ENCODE results near the gene TRIM2. TPM values are rescaled to one million over a fixed set of nuclear protein-coding genes. Genes with fewer than 3 reads are reported as not detected.

TRIM2 gene
- total RNA-seq, 1 experiment from 2014 or later = 41.4 TPM

DNA sequence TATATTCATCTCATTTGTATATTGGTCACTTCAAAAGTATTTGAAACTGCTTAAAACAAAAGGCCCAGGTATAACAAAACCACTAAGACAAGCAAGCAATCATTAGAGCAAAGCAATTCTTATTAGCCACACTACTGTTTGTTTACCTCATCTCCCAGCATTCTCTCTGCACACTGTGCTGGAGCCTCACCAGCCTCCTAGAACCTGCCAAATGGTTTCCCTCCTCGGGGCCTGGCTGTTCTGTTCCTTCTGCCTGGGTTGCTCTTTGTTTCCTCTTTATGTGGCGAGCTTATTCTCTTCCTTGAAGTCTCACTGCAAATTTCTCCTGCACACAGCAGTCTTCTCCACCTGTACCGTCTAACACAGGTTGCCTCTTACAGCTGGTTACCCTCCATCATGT, 72.7 kb downstream of the TRIM2 start:
- RAD21 ChIA-PET (ENCODE audit: low non-redundant PET in 1 of 2, low total read pairs in 2 of 2, uncharacterized antibody in 2 of 2, unreplicated experiment in 2 of 2) = no interaction called here
- Histone ChIP-seq H3K27ac (ENCODE audit: low read depth, low read length) (no peak overlapping the region), H3K9me3 (ENCODE audit: control insufficient read depth in 1 of 2, insufficient read depth in 1 of 2, low read depth in 1 of 2, low read length in 2 of 2) (no peaks in the 10 kb centered on the region), H2AFZ (ENCODE audit: low read depth, low read length, poor library complexity, severe bottlenecking) (no peak overlapping the region), H3K4me1 (ENCODE audit: control insufficient read depth in 1 of 2, insufficient read depth in 2 of 2, low read length in 2 of 2) (no peaks in the 10 kb centered on the region), H3K4me2 (ENCODE audit: low read length) (no peak overlapping the region), H3K79me2 (ENCODE audit: insufficient read depth, low read length) (no peaks in the 10 kb centered on the region), H4K20me1 (ENCODE audit: insufficient read depth) (no peaks in the 10 kb centered on the region), H3K9ac (ENCODE audit: low read length) (no peak overlapping the region), H3K4me3 (replicated peaks in 1 of 2; ENCODE audit: low read depth in 1 of 2, low read length in 2 of 2) (no peak overlapping the region), H3K36me3 (ENCODE audit: control insufficient read depth in 1 of 2, insufficient read depth in 2 of 2, low read length in 2 of 2) (peaks cover 0 to 7% of the 10 kb centered on the region in 2 experiments; a peak in 1 of 4 replicates), H3K9me2 (ENCODE audit: insufficient read depth) (no peaks in the 10 kb centered on the region), H3K27me3 (ENCODE audit: insufficient read depth, low read length) (no peaks in the 10 kb centered on the region)
- CTCF ChIA-PET = no interaction called here
- no peak for TF ChIP-seq EGR1 (IDR thresholded peaks at IDR 0.05; ENCODE audit: low read depth)
- TF ChIP-seq POLR2A (IDR thresholded peaks at IDR 0.05; ENCODE audit: borderline replicate concordance, extremely low read depth, insufficient read depth, insufficient read length) = no peak
- TF ChIP-seq YY1 (IDR thresholded peaks at IDR 0.05; ENCODE audit: extremely low read depth, insufficient replicate concordance, low read depth, low read length) = no peak
- TF ChIP-seq, protein P1, sequence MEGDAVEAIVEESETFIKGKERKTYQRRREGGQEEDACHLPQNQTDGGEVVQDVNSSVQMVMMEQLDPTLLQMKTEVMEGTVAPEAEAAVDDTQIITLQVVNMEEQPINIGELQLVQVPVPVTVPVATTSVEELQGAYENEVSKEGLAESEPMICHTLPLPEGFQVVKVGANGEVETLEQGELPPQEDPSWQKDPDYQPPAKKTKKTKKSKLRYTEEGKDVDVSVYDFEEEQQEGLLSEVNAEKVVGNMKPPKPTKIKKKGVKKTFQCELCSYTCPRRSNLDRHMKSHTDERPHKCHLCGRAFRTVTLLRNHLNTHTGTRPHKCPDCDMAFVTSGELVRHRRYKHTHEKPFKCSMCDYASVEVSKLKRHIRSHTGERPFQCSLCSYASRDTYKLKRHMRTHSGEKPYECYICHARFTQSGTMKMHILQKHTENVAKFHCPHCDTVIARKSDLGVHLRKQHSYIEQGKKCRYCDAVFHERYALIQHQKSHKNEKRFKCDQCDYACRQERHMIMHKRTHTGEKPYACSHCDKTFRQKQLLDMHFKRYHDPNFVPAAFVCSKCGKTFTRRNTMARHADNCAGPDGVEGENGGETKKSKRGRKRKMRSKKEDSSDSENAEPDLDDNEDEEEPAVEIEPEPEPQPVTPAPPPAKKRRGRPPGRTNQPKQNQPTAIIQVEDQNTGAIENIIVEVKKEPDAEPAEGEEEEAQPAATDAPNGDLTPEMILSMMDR (IDR thresholded peaks at IDR 0.05 in 2 of 3, conservative IDR thresholded peaks at IDR 0.05 in 1 of 3; ENCODE audit: borderline replicate concordance in 1 of 3, insufficient read depth in 1 of 3, low read depth in 2 of 3, low read length in 2 of 3) = no peak
- no peak for TF ChIP-seq FOSL1 (IDR thresholded peaks at IDR 0.05; ENCODE audit: low read depth)
- TF ChIP-seq ATF3 (IDR thresholded peaks at IDR 0.05) = no peak
- no peak for TF ChIP-seq ZNF274 (IDR thresholded peaks at IDR 0.05; ENCODE audit: low read depth, low read length)
- POLR2A ChIA-PET = no interaction called here
- intact Hi-C loops (cut with micrococcal nuclease) = no loop called here
- ATAC-seq (no peak), DNase-seq (ENCODE audit: low read depth, low spot score) (no peak)
- no TSS peak for BruUV-seq (replicated peaks)

GRCh38 chr4:153281476-153281875, 77.2 kb downstream of the TRIM2 start:
- RAD21 ChIA-PET (ENCODE audit: low non-redundant PET in 1 of 2, low total read pairs in 2 of 2, uncharacterized antibody in 2 of 2, unreplicated experiment in 2 of 2) = no interaction called here
- no peaks in the 10 kb centered on the region for H4K20me1 ChIP-seq (ENCODE audit: insufficient read depth)
- H3K4me3 ChIP-seq (replicated peaks in 1 of 2; ENCODE audit: low read depth in 1 of 2, low read length in 2 of 2) = no peak overlapping the region
- H3K36me3 ChIP-seq (ENCODE audit: control insufficient read depth in 1 of 2, insufficient read depth in 2 of 2, low read length in 2 of 2) = peaks cover 0 to 5% of the 10 kb centered on the region in 2 experiments; a peak in 1 of 4 replicates
- no peak for ATAC-seq
- no peaks in the 10 kb centered on the region for H3K27me3 ChIP-seq (ENCODE audit: insufficient read depth, low read length)
- H3K9ac ChIP-seq (ENCODE audit: low read length) = no peak overlapping the region
- no peak overlapping the region for H3K4me2 ChIP-seq (ENCODE audit: low read length)
- H3K9me3 ChIP-seq (ENCODE audit: control insufficient read depth in 1 of 2, insufficient read depth in 1 of 2, low read depth in 1 of 2, low read length in 2 of 2) = no peaks in the 10 kb centered on the region
- DNase-seq (ENCODE audit: low read depth, low spot score) = no peak
- no TSS peak for BruUV-seq (replicated peaks)
- intact Hi-C loops (cut with micrococcal nuclease) = no loop called here
- CTCF ChIA-PET = no interaction called here
- no peaks in the 10 kb centered on the region for H3K9me2 ChIP-seq (ENCODE audit: insufficient read depth)
- POLR2A ChIA-PET = no interaction called here
- H3K79me2 ChIP-seq (ENCODE audit: insufficient read depth, low read length) = no peaks in the 10 kb centered on the region
- TF ChIP-seq ZFX (IDR thresholded peaks at IDR 0.05) (no peak), EZH2 (IDR thresholded peaks at IDR 0.05) (no peak), SIN3A (IDR thresholded peaks at IDR 0.05; ENCODE audit: low read depth) (no peak), JUND (IDR thresholded peaks at IDR 0.05) (no peak), RAD21 (IDR thresholded peaks at IDR 0.05; ENCODE audit: low read depth) (no peak), ZBTB33 (IDR thresholded peaks at IDR 0.05; ENCODE audit: extremely low read depth, insufficient replicate concordance, low read length) (no peak), SP1 (IDR thresholded peaks at IDR 0.05; ENCODE audit: low read depth) (no peak)
- TF ChIP-seq, protein P2, sequence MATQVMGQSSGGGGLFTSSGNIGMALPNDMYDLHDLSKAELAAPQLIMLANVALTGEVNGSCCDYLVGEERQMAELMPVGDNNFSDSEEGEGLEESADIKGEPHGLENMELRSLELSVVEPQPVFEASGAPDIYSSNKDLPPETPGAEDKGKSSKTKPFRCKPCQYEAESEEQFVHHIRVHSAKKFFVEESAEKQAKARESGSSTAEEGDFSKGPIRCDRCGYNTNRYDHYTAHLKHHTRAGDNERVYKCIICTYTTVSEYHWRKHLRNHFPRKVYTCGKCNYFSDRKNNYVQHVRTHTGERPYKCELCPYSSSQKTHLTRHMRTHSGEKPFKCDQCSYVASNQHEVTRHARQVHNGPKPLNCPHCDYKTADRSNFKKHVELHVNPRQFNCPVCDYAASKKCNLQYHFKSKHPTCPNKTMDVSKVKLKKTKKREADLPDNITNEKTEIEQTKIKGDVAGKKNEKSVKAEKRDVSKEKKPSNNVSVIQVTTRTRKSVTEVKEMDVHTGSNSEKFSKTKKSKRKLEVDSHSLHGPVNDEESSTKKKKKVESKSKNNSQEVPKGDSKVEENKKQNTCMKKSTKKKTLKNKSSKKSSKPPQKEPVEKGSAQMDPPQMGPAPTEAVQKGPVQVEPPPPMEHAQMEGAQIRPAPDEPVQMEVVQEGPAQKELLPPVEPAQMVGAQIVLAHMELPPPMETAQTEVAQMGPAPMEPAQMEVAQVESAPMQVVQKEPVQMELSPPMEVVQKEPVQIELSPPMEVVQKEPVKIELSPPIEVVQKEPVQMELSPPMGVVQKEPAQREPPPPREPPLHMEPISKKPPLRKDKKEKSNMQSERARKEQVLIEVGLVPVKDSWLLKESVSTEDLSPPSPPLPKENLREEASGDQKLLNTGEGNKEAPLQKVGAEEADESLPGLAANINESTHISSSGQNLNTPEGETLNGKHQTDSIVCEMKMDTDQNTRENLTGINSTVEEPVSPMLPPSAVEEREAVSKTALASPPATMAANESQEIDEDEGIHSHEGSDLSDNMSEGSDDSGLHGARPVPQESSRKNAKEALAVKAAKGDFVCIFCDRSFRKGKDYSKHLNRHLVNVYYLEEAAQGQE (IDR thresholded peaks at IDR 0.05; ENCODE audit: low read depth) = no peak
- no peak overlapping the region for H3K27ac ChIP-seq (ENCODE audit: low read depth, low read length)
- no peak overlapping the region for H2AFZ ChIP-seq (ENCODE audit: low read depth, low read length, poor library complexity, severe bottlenecking)
- no peaks in the 10 kb centered on the region for H3K4me1 ChIP-seq (ENCODE audit: control insufficient read depth in 1 of 2, insufficient read depth in 2 of 2, low read length in 2 of 2)

Measured in HCT116 (cell line).